RPMI7951 (cell line): ENCODE results near the gene ARHGAP10. TPM values are rescaled to one million over a fixed set of nuclear protein-coding genes. Genes with fewer than 3 reads are reported as not detected.
A peak's percentile ranks its signal among the peaks of the same experiment; 100 is the strongest.

Source experiments
- DNase-seq: peaks from one replicate; pipeline ENCODE4 v3.0.0-alpha.2; 2012; ENCODE audit warnings: low read depth
- total RNA-seq: library from RNA; depleted of rRNA; stranded (reverse); fragments of >200 nt; shearing (Covaris generic); gene quantifications from 2 replicates; pipeline ENCODE4 v1.2.3, GENCODE V29; 2014

The ARHGAP10 gene
- total RNA-seq, 1 experiment from 2014 or later, result 16.9 TPM

- no peak for DNase-seq
Observed at GRCh38 chr4:147825451-147826287, 93.8 kb downstream of the ARHGAP10 start.

DNA sequence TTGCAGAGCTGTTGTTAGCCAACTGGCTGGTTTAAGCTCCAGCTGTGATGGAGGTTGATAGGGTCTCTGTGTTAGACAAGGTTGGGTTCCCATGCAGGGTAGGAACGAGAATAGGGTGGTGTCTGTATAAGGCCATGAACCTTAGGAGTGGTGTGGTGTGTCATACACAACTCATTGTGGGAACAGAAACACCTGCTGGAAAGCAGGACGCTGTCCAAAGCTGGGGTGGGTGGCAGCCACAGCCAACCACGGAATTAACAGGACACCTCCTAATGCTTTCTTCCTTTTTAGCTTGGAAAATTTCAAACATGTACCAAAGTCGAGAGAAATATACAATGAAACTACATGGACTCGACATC, 94.4 kb downstream of the ARHGAP10 start:
- DNase-seq, result no peak

DNA sequence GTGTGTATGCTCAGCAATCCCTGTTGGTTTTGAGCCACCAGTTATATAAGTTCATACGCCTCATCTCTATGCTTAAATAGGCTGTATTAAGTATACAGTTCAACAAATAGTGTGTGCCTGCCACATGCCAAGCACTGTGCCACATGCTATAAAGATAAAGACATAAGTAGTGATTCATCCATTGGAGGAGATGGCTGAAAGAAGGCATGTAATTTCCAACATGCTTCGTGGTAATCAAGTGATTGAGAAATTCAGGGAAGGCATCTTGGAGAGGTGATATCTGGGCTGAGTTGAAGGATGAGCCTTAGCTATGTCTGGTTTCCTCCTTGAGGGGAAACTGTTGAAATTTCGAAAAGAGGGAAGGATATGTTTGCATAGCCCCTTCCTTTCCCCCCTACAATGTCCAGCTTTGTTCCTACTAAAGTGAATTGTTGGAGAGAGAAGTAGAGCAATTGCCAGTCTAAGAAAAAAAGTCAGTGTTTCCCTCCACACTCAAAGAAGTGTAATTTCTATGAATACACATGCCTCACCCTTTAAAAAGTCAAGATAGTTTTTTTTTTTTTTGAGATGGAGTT, 96.5 kb downstream of the ARHGAP10 start:
- peak; percentile 37 for DNase-seq

- DNase-seq, result no peak
Observed at GRCh38 chr4:147829401-147830101, 97.7 kb downstream of the ARHGAP10 start.

DNA sequence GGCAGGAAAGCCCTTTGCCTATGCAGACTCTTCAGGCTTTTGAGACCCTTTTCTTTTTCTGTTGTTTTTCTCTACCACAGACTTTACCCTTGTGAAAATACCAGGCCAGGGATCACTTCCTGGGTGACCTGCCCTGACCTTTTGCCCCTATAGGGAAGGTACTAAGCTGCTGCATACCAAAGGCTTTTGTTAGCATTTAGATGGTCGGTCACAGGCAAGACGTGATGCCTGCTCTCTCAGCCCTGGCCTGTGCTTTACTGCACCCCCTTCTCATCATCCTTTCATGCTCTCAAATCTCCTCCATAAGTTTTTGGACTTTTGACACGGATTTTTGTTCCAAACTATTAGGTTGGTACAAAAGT, 98.2 kb downstream of the ARHGAP10 start:
- DNase-seq, result no peak

- DNase-seq, result peak; percentile 69
Observed at GRCh38 chr4:147830987-147831386, 99.1 kb downstream of the ARHGAP10 start.

- peak; percentile 93 for DNase-seq
Observed at GRCh38 chr4:147831551-147832171, 99.8 kb downstream of the ARHGAP10 start.

- DNase-seq, result peak; percentile 44
Observed at GRCh38 chr4:147833254-147833653, 101.4 kb downstream of the ARHGAP10 start.

DNA sequence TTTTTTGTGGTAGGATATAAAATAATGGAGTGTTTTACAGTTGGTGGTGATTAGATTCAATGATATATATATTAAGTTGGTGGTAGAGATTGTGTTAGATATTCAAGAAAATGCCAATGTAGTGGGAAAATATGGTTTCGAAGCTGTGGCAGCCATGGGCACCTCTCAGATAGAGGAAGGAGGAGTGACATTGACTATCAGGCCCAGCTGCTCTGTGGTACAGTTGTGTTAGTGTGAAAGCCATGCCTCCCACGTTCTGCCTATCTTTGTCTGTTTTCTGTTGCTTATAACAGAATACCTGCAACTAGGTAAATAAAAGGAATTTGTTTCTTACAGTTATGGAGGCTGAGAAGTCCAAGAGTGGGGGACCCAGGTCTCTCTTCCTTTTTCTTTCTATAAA, 101.9 kb downstream of the ARHGAP10 start:
- DNase-seq, result no peak

DNA sequence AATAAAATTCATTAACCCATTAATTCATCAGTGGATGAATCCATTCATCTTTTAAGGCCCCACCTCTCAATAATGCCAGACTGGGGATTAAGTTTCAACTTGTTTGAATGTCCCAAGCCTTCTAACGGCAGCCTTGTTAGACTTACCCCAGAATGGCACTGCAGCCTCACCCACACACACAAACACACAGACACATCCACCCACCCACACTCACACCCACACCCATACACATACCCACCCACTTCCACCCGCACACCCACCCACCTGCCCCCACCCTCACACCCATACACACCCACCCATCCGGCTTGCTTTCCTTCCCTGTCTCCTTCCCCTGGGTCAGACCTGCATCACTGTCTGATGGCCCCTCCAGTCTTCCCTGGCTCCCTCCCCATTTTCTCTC, 102.6 kb downstream of the ARHGAP10 start:
- no peak for DNase-seq

DNA sequence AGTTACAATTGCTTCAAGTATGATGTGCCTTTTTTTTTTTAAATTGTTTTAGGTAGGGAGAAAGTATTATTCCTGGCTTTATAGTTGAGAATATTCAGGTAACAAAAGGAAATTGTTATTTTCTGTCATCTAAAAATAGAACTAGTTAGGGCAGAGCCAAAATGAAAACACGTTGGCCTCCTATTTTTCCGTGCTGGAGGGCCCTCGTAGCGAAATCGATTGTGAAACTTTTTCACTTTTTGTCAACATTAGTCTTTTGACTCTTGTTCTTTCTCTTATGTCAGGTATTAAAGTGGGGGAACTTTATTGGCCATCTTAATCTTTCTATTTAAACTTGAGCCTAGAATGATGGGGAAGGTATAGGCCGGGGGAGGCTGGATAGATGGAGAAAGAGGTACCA, 104.9 kb downstream of the ARHGAP10 start:
- no peak for DNase-seq

DNA sequence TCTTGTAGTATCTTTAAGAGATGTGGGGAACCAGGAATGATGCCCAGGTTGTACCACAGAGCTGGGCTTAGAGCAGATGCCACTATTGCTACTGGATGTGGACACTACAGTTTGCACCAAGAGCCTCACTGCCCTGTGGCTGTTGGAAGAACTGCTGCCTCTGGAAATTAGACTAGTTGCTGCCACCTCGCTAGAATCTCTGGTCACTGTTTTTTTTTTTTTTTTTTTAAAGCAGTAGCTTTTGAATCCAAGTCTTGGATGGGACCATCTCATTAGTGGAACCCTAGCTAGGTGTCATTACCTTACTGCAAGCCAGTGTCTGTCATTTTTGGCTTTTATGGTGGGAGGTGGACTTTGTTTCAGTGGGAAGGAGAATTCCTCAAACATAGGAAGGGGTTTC, 105.5 kb downstream of the ARHGAP10 start:
- DNase-seq, result peak; percentile 23

DNA sequence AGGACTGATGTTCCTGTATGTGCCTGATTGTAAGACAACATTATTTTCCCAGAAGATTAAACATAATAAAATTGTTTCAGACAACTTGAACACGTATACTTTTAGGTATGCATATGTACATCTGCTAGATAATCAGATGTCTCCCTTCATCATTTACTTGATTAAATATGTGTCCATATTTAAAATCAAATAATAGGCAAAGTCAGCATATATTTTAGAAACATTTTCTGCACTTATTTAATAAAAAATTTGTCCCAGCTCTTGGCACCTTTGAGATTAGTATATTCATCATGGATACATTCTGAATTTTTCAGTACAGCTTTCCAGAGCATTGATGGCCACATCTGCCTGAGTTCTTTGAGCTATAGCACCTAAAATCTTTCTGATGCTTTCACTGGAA, 106.0 kb downstream of the ARHGAP10 start:
- DNase-seq, result no peak

DNA sequence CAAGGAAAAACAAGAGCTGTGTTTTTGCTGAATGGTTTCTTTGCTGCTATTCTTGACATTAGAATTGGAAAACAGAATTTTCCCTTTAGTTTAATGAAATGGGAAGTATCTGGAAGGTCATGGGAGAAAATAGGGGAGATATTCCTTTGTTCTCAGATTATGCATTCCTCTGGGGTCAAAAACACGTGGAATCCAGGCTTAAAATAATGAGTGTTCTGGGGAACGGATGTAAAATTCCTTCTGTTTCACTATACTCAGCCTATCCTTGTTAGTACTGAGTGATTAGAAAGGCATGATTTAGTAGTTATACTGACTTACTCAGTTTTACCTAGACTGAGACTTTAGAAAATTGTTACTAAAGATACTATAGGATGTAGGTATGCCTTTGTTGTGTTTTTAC, 107.3 kb downstream of the ARHGAP10 start:
- no peak for DNase-seq

- no peak for DNase-seq
Observed at GRCh38 chr4:147839663-147840062, 107.8 kb downstream of the ARHGAP10 start.

GRCh38 chr4:147840838-147841738, 109.2 kb downstream of the ARHGAP10 start:
- DNase-seq, result no peak

GRCh38 chr4:147842573-147842972, 110.7 kb downstream of the ARHGAP10 start:
- no peak for DNase-seq

DNA sequence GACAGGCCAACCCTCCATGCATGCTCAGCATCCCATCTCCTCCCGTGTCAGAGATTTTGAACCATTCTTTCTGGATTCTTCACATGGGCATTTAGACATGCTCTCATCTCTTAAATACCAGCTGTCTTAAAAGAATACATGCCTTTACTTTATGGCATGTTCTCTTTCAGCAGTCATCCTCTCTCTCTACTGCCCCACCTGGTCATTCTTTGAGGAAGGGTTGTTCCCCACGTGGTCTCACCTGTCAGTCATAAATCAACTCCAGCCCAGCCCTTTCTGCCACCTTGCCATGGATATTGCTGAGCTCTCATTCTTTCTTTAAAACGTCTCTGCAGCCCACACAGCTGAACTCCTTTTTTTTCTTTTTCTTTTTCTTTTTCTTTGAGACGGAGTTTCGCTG, 111.3 kb downstream of the ARHGAP10 start:
- DNase-seq, result no peak

DNA sequence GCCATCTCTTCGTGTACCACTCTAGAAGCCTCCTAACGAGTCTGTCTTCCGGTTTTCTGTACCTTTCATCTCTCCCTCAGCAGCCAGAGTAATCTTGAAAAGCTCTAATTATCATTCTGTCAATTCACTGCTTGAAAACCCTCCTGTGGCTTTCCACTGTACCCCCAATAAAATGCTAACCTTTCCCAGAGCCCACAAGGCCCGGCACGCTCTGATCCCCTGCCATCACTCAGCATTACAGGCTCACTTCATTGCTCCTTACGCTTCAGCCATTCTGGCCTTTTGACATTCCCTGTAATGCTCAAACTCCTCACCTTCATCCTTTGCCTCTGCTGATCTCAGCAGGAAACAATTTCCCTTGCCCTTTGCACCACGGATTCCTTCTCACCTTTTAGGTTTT, 112.9 kb downstream of the ARHGAP10 start:
- no peak for DNase-seq

DNA sequence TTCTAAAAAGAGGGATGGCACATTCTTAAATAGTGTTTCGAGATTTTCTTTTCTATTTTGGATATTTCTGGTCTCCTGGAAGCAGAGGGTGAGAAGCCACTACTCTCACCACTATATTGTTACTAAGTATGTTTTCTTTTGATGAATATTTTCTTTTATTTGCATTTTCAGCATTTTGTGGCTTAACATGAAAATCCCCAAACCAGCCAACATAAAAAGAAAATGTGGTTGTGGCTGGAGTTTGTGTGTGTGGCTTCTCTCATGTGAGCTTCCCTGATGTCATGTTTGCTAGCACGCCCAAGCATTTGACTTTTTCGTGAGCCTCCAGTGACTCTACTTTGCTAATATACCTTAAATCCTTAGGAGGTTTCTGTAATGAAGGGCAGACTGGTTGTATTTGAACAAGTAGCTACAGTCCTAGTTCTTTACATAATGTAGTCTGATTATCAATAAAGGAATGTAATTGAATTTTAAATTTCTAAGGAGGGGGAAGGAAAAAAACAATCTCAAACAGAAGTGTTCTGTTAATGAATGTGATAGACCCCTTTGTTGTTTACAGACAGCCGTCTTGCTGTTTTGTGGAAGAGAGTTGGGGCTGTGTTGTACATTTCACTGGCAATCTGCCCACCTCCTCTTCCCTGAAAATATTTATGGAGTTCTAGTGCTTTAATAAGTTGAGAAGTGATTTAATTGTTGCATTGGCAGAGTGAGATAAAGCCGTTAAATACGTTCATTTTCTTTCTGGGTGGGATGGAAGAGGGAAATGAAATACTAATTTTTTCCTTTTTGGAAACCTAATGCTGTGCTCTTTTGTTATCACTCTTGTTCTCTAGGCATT, 114.6 kb downstream of the ARHGAP10 start:
- no peak for DNase-seq
